GM19099 (cell line): ENCODE results near the gene TMEM258.

Source experiments
- POLR2A ChIP-seq: IDR thresholded peaks from 3 replicates; pipeline ENCODE4 v1.6.1; 2011; ENCODE audit warnings: low read depth; ENCODE audit not compliant: insufficient read length; ENCODE audit errors: extremely low read depth

The TMEM258 gene

DNA sequence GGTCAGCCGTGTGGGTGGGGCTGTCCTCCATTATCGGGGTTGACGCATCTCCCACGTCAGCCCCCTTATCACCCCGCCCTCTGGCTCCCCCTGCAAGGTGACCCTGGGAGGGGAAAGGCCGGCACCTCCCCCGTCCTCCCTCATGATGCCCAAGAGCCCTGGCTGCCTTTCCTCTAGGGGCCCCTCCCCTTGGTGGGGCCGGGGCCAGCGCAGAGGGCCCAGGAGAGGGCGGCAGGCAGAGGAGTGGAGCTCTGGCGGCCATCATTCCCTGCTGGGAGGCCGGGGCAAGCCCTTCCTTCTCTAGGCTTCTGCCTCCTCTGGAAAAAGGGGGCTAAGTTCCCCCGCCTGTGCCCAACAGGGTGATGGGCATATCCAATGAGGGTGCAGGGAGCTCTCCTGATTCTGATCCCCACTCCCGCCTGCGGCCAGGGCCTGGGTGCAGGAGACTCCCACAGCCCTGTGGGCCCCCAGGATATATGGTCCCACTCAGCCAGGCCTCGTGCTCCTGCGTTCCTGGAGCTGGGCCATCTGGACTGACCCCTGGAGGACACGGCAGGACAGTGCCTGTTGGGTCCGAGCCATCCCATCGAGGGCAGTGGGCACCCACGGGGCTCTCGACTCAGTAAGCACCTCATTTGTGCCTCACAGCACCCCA is 27.7 kb downstream of the TMEM258 start:
- no peak for TF ChIP-seq POLR2A

DNA sequence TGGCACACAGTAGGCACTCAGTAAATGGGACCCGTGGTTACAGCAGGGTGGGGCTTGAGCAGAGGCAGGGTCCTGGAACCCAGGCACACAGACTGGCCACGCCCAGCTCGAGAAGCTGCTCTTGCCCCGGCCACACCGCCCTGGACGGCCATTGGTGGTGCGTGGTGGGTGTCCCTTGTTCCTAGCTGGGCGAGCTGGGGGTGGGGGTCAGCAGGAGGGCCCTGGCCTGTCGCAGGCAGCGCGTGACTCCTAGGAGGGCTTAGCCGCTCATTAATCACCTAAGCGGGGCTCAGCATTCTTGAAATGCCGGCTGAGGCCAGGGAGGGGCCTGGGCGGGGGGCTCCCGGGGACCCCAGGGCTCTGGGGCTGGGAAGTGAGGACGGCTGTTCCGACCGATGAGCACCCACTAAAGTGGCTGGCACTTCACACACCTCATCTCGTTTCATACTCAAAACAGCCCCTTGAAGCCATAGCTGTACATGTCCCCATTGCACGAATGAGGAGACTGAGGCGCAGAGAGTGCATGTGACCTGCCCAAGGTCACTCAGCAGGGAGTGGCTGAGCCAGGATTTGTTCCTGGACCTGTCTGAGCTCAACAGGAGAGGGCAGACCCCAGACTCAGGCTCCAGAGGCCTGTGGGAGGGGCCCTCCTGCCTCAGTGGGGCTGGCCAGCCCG is 28.3 kb downstream of the TMEM258 start:
- no peak for TF ChIP-seq POLR2A

DNA sequence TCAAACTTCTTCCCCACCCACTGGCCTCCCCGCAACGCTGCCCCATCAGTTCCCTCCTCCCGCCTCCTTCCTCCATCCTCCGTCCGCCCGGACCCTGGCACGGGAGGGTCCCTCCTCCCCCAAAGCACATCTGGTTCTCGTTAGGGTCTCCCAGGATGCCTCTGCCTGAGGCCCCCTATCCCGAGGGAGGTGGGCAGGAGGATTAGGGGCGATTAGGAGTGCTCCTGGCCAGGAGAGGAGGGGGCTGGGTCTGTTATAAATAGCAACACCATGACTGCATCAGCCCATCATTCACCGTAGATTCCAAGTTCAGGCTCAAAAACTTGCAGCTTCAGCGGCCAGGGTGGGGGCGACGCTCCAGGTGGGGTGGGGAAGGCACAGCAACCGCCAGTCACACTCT is 29.6 kb downstream of the TMEM258 start:
- no peak for TF ChIP-seq POLR2A

DNA sequence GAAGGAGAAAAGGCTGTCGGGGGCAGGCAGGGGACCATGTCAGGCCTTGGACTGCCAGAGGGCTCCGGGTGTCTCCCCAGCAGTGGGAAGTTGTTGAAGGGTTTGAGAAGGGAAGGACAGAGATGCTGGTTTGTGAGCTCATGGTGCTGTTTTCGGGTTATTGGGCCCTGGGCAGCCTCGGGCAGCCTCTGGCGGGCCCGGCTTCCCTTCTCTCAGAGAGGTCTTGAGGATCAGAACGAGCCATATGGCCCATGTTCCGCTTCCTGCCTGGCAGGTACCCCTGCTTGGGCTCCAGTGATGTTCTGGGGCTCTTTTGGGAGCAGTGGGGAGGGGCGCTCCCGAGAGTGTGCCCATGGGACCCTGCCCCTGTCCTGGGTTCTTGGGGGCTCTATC is 30.2 kb downstream of the TMEM258 start:
- TF ChIP-seq POLR2A = no peak

DNA sequence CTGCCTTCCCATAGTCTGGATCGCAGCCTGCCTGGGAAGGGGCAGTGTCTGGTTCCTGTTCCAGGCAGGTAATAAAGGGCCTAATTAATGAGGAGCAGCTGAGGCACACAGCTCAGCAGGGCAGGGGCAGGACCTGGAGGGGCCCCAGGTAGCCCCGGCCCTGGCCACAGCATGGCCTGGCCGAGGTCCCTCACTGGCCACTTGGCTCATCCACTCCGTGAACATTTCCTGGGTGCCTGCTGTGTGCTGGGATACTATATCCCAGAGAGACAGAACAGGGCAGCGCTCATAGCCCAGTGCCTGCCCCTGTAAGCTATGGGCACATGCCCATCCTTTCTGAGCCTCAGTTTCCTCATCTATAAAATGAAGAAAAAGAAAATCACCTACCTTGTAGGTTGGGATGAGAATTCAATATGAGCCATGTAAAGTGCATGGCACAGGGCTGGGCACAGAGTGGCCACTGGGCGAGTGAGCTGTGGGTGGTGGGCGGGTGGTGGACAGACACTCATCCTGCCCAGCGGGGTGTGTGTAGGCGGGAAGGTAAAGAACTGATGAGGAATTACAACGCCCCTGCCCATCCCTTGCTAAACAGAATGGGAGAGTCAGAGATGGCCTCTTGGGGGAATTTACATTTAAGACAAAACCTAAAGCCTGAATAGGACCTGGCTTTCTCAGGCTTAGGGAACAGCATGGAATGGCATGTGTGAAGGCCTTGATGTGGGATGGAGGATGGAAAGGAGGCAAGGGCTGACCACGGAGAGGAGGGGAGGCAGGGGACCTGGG is 30.8 kb downstream of the TMEM258 start:
- no peak for TF ChIP-seq POLR2A

DNA sequence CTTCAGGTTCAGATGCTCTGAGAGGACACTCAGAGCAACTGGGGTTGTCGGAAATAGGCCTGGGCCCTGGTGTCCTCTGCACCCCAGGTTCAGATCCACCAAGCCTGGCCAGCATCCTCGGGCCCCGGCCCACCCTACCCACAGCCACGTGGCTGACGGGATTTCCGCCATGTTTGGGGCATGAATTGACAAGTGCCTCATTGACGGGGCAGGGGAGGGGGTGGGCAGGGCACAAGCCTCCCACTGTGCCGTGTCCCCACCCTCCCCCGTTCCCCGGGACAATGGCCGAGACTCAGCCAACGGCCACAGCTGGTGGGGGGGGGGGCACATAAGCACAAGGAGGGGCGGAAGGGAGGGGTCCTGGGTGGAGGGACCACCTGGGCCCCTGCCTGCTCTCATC is 31.5 kb downstream of the TMEM258 start:
- TF ChIP-seq POLR2A = no peak

DNA sequence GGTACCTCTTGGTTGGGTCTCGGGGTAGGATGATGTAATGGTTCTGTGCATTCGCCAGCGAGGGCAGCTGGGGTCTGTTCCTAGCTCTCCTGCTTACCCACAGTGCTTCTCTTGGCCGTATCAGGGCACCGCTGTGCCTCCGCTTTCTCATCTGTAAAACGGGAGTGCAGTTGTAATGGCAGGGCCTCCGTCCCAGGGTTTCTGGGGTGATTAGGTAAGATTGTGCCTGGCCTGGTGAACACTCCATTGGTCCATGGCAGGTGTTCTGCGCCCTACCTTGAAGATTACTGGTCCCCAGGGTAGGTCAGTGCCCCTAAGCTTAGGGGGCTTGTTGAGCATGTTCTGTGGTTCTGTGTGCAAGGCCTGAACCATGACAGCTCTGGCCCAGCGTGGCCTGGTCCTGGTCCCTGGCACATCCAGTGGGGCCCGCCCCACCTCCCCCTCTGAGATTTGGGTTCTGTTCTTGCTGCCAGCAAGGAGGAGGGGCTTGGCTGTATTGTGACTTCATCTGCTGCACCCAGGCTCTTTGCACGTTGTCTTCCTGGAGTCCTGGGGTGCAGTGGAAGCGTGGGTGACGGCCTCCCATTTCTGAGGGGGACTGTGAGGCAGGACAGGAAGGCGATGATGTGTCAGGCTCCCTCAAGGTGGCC is 35.1 kb downstream of the TMEM258 start:
- TF ChIP-seq POLR2A = no peak

DNA sequence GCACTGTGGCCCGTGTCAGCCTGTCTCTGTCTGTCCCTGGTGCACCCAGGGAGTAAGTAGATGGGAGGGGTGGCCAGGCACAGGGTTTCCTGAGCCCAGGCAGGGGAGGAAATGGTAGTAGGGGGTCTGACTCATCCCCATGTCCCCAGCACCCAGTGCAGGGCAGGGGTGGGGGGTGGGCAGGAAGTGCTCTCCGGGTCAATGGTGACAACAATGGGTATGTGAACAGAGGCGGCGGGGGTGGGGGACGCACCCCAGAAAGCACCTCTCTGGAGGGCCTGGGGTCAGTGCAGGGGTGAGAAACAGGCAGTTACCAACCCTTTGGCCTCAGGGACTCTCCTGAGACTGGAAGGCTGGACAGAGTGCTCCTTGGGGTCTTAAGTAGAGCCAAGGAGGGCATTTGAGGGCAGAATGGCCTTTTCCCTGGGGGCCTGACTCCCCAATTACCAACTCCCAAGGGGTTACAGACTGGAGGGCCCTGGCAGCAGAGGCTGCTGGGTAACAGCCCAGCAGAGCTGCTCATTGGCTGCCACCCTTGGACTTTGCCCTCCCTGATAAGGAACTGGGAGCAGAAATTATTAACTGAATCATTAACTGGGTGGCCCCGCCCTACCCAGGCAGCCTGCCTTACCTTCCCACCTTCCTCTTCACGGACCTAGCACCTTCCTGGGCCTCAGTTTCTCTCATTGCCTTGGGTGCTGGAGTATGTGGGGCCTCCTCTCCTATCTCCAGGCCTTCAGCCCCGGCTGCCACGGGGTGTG is 35.8 kb downstream of the TMEM258 start:
- TF ChIP-seq POLR2A = peak; percentile 56

DNA sequence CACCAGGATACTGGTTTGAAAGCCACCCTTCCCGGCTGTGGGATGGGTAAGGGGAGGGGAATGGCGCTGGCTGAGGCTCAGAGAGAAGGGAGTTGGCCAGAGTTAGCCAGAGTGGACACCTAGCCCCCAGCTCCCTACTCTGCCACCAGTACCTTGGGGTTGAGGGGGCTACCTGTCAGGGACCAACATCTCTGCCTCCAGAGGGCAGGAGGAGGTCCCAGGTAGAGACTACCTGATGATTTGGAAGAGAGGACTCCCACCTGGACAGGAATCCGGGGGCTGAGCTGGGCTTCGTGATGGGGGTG is 36.3 kb downstream of the TMEM258 start:
- TF ChIP-seq POLR2A = no peak

DNA sequence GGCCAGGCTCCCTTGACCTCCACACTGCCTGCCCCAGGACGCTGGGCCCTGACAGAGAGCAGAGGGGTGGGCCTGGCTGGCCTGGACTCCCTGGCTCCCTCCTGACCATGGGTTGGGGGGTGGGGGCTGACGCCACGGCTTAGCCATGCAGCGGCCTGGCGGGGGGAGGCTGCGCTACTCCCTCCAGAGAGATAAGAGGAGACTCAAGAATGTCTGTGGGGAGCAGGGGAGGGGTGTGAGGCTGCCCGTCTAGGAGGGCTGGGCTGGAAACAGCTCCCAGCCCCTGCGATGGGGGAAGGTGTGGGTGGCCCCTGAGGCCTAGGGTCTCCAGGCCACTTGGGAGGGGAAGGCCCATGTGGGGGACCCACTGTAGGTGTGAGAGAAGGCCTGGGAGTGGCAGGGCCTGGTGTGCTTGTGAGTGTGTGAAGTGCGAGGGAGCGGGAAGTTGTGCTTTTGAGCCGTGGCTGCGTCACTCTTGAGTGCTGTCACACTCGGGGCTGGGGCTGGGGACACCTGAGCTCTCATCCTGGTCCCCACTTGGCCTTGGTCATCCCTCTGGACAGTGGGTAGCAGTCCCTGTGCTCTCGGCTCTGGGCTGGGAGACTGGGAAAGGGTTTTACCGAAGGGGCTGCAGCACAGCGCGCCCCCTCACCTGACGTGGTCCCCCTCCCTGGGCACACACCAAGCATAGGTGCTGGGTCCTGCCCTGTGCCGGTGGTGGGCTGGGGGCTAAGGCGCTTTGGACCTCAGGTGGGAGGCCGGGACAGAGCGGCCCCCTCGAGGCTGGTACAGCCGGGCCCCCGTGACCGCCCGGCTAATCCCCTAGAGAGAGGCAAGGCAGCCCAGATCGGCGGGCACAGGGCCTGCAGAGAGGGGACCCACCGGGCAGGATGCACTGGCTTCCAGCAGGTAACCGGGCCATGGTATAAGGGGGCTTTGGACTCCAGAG is 37.6 kb downstream of the TMEM258 start:
- no peak for TF ChIP-seq POLR2A

DNA sequence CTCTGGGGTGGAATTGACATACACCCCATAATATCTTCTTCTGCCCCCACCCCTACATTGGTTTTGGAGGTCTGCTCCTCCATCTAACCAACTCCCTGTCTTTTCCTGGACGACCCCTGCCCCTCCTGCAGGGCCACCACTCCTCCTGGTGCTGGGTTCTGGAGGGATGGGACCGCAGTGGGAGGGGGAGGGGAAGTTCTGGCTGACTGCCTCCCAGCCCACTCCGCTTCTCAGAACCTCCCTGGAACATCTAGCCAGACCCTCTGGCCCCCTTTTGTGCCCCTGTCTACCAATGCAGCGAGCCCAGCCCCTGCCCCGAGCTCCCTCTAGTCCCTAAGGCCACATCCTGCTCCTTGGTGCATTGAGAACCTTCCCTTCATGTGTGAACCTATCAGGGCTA is 38.7 kb downstream of the TMEM258 start:
- no peak for TF ChIP-seq POLR2A

DNA sequence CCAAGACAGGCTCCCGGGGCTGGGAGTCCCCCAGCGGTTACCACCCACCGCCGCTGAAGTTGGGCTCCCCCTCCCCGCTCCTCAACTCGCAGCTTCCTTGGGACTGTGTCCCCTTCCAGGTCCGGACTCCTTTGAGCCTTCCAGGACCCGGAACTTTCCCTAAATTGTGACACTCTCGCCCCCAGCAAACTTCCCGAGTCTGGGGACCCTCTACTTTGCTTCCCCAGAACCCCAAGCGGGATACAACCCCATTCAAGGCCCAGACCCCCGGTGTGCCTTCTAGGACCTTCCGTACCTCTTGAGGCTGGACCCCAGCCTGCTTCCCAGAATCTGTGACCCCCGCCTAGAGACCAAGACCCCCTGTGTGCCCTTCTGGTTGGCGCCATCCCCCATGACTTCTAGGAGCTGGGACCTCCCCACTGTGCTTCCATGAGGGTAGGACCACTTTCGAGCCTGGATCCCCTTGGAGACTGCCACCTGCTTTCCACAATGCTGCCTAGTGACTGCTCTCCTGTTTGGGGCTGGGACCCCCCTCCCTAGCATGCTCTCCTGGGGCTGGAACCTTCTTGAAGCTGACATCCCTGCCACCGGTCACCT is 39.4 kb downstream of the TMEM258 start:
- TF ChIP-seq POLR2A = no peak

DNA sequence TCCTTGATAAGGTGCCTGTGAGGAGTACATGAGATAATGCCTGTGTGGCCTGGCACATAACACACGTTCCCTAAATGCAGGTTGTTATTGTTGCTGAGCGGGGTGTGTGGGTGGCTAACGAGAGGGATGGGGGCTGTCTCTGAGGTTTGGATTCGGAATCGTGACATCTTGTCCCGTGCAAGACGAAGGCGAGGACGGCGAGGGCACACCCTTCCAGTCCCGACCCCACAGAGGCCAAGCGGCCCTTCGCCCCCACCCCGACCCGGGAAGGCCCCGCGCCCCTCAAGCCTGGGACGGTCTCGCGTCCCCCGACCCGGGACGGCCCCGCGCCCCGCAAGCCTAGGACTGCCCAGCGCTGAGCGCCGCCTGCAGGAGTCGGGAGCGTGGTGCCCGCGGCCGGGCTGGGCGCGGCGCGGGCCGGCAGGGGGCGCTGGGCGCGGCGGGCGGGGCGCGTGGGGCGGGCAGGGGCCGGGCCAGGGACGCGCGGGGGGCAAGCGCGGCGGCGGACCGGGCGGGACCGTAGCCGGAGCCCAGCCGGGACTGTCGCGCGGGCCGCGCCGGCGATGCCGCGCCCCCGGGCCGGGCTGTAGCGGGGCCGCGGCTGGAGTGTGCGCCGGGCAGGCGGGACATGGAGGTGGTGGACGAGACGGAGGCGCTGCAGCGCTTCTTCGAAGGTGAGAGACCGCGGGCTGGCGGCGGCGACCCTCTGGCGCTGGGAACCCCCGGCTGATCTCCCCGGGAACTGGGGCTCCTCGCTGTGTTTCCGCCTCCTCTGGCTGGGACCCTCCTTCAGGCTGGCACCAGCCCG is 40.1 kb downstream of the TMEM258 start, which contains the start of gene MYRF:
Gene MYRF (plus strand): TSS at position 520 of the 808 bp plus-strand sequence. CDS start 109 bp downstream, at position 629.
- TF ChIP-seq POLR2A = peak; percentile 43

DNA sequence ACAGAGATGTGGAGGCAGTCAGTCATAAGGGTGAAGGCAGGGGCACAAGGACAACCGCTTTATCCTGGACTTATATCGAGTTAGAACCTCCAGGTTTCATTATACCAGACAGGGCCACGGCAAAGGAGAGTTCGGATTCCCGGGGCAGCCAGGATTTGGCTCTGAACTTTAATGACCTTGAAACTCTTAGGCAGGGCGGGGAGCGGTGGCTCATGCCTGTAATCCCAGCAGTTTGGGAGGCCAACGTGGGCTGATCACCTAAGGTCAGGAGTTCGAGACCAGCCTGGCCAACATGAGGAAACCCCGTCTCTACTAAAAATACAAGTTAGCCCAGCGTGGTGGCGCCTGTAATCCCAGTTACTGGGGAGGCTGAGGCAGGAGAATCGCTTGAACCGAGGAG is 41.0 kb downstream of the TMEM258 start:
- no peak for TF ChIP-seq POLR2A
